Heart right ventricle (tissue), 16 donors: ENCODE results near the gene CDHR1. TPM values are rescaled to one million over a fixed set of nuclear protein-coding genes. Genes with fewer than 3 reads are reported as not detected.

Experiments used
- ATAC-seq, 8 donors: fragments of 200-7000 bp; cut with Tn5 transposase; one replicate each; pipeline ENCODE4 v1.9.1; 2020; ENCODE audit warnings: mild to moderate bottlenecking in 8 of 8, moderate library complexity in 8 of 8, moderate number of reproducible peaks in 1 of 8
- DNase-seq, 2 donors: peaks; one replicate each; pipeline ENCODE4 v3.0.0-alpha.2; 2020
- H3K27ac ChIP-seq, 10 donors: fragments of 200-600 bp; sonication (generic) in 2 of 10; one replicate each; pipeline versions ENCODE4 v1.5.0 to v1.8.0; 2020 to 2022; ENCODE audit warnings: mild to moderate bottlenecking in 3 of 10
- H3K27me3 ChIP-seq, 7 donors: fragments of 200-600 bp; one replicate each; pipeline ENCODE4 v1.8.0; 2021 to 2022; ENCODE audit warnings: mild to moderate bottlenecking in 2 of 7
- H3K36me3 ChIP-seq, 9 donors: fragments of 200-600 bp; sonication (generic) in 1 of 9; one replicate each; pipeline versions ENCODE4 v1.5.0 to v1.8.0; 2020 to 2022; ENCODE audit warnings: mild to moderate bottlenecking in 2 of 9
- H3K4me1 ChIP-seq, 9 donors: fragments of 200-600 bp; sonication (generic) in 1 of 9; one replicate each; pipeline versions ENCODE4 v1.5.0 to v1.8.0; 2020 to 2022; ENCODE audit warnings: mild to moderate bottlenecking in 4 of 9
- H3K4me3 ChIP-seq, 10 donors: fragments of 200-600 bp; sonication (generic) in 2 of 10; one replicate each; pipeline versions ENCODE4 v1.5.0 to v1.8.0; 2020 to 2022; ENCODE audit warnings: mild to moderate bottlenecking in 7 of 10, moderate library complexity in 2 of 10
- H3K9me3 ChIP-seq, 11 donors: fragments of 200-600 bp in 10 of 11; sonication (generic) in 2 of 11; one replicate each; pipeline versions ENCODE4 v1.5.0 to v1.8.0; 2013 to 2022; ENCODE audit warnings: mild to moderate bottlenecking in 2 of 11, control low read depth in 1 of 11, moderate library complexity in 1 of 11
- WGBS, 2 donors: extraction: QIAGEN DNeasy Blood & Tissue Kit; methylation state at CpG; one replicate each; pipeline ENCODE4 v1.1.7; 2013; ENCODE audit warnings: inconsistent platforms in 1 of 2; 5-methylcytosine and 5-hydroxymethylcytosine counted together
- intact Hi-C, 10 donors: fragments of 100-400 bp; cut with DNase I; formaldehyde crosslinking; loops; one replicate each; pipeline versions ENCODE4 v1.11.1 to v1.14.2; 2022
- polyA plus RNA-seq, 2 donors: library from polyadenylated mRNA; stranded (reverse); fragments of 200-250 nt; gene quantifications; one replicate each; pipeline ENCODE4 v1.2.3, GENCODE V29; 2013
- total RNA-seq, 10 donors: library from RNA; stranded (reverse); fragmentation: NEBNext Ultra II Directional in 3 of 10; extraction: Animal tissue kit (Norgen Biotek cat#: 25700) in 3 of 10; gene quantifications; one replicate each; pipeline versions ENCODE4 v1.2.1 to v1.2.4, GENCODE V29; 2021 to 2023
- TF ChIP-seq, protein P1 (sequence below), 9 donors: fragments of 200-600 bp; sonication (generic) in 2 of 9; IDR thresholded peaks; one replicate each; pipeline versions ENCODE4 v1.5.0 to v1.8.0; 2021 to 2022; ENCODE audit warnings: antibody characterized with exemption in 9 of 9, mild to moderate bottlenecking in 5 of 9, moderate library complexity in 1 of 9
- donor health status: Arrhythmogenic right ventricular cardiomyopathy.
- donor health status: ischemic (EF 13 %, LVEDD 7.1; RV severe dilation, severe dysfunction).
- donor health status: healthy with polysubstance abuse.
- donor health status: DM: no; HTN: yes; CAD: no.
- donor health status: DM: no; HTN: no; CAD: no.
- donor health status: ischemic (EF 25% LVEDD 6.9; RV normal size, moderate dysfunction).
- donor health status: ischemic (EF 25% LVEDD 5.7; RV mildly dilated, moderate dysfunction).
- donor health status: healthy.
- donor health status: DM: yes; HTN: yes; CAD: no.
- donor health status: Ischemic cardiomyopathy.
- donor health status: ischemic (EF 35%, LVEDD 5.7; RV mildly dilated, moderate dysfunction).
- donor health status: nonischemic (EF 11% LVEDD 7.7; RV severe dilation, severe dysfunction).
- donor health status: DM: yes; HTN: yes; CAD: no.
- donor health status: PGD.
- donor health status: ischemic (EF 29% LVEDD 5.4; RV normal size, mild dysfunction).
- donor health status: nonischemic (EF 23%, LVEDD 6.1; RV moderate dilation, normal function).

CDHR1 gene
- total and polyA plus RNA-seq, 12 donors, result 0.12 to 1.3 (median 0.39) TPM

DNA sequence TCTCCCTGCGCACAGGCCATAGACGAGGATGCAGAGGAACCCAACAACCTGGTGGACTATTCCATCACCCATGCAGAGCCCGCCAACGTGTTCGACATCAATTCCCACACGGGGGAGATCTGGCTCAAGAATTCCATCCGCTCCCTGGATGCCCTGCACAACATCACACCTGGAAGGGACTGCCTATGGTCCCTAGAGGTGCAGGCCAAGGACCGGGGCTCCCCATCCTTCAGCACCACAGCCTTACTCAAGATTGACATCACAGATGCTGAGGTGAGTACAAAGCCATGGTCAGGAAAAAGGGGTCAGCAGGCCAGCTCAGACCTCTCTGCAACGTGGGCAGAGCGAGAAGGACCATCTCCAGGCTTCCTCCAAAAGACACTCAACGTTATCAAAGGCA, 18.7 kb downstream of the CDHR1 start:
- Histone ChIP-seq H3K36me3 (no peaks in the 10 kb centered on the region), H3K9me3 (no peaks in the 10 kb centered on the region), H3K27me3 (peaks cover 0 to 11% (median 6%) of the 10 kb centered on the region in 7 donors), H3K4me3 (no peak overlapping the region), H3K27ac (no peak overlapping the region), H3K4me1 (no peaks in the 10 kb centered on the region)
- WGBS, 2 donors, result 84 to 86% methylated on average over 11 of the region's 11 CpGs
- intact Hi-C loops, result no loop called here
- no peak for ATAC-seq
- TF ChIP-seq, protein P1, sequence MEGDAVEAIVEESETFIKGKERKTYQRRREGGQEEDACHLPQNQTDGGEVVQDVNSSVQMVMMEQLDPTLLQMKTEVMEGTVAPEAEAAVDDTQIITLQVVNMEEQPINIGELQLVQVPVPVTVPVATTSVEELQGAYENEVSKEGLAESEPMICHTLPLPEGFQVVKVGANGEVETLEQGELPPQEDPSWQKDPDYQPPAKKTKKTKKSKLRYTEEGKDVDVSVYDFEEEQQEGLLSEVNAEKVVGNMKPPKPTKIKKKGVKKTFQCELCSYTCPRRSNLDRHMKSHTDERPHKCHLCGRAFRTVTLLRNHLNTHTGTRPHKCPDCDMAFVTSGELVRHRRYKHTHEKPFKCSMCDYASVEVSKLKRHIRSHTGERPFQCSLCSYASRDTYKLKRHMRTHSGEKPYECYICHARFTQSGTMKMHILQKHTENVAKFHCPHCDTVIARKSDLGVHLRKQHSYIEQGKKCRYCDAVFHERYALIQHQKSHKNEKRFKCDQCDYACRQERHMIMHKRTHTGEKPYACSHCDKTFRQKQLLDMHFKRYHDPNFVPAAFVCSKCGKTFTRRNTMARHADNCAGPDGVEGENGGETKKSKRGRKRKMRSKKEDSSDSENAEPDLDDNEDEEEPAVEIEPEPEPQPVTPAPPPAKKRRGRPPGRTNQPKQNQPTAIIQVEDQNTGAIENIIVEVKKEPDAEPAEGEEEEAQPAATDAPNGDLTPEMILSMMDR (IDR thresholded peaks at IDR 0.05), result no peak
- DNase-seq, result no peak

DNA sequence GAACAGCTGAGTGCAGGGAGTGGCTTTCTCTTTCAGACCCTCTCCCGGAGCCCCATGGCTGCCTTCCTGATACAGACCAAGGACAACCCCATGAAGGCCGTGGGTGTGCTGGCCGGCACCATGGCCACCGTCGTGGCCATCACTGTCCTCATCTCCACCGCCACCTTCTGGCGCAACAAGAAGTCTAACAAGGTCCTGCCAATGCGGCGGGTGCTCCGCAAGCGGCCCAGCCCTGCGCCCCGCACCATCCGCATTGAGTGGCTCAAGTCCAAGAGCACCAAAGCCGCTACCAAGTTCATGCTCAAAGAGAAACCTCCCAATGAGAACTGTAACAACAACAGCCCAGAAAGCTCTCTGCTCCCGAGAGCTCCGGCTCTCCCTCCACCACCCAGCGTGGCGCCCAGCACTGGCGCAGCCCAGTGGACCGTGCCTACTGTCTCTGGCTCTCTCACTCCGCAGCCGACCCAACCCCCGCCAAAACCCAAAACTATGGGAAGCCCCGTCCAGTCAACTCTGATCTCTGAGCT, 19.8 kb downstream of the CDHR1 start:
- no peaks in the 10 kb centered on the region for H3K36me3 ChIP-seq
- DNase-seq (no peak), ATAC-seq (peak in 2 of 8 donors; percentile 23 to 43)
- no peaks in the 10 kb centered on the region for H3K4me1 ChIP-seq
- no peak overlapping the region for H3K4me3 ChIP-seq
- intact Hi-C loops, result no loop called here
- peaks cover 0 to 9% (median 4%) of the 10 kb centered on the region in 7 donors for H3K27me3 ChIP-seq
- TF ChIP-seq, protein P1 (IDR thresholded peaks at IDR 0.05), result no peak
- no peak overlapping the region for H3K27ac ChIP-seq
- no peaks in the 10 kb centered on the region for H3K9me3 ChIP-seq
- WGBS, 2 donors, result 64 to 79% methylated on average over 25 of the region's 25 CpGs

DNA sequence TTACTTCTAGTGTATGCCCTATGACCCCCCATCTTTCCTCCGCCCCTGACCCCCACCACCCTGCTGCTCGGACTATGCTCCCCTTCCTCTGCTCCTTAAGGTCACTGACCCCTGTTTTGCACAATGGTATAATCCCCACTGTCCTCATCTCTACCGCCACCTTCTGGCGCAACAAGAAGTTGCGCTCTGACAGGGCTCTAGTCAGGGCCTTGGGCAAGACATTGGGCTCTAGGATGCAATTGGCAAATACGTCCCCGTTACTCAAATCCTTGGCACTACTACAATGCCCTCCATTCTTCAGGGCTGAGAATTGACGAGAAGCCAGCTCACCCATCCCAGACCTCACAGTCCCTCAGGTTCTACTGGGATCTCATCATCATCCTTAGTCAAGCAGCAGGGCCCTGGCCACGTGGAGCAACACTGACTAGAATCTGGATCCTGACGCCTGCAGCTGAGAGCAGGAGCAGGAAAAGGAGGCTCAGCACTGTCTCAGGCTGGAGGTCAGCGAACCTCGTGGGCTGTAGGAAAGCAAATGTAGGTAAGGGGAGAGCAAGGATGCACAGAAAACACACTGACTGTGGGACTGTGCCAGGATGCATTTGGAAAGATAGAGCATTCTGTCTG, 20.4 kb downstream of the CDHR1 start:
- TF ChIP-seq, protein P1 (IDR thresholded peaks at IDR 0.05), result peak in 7 of 9 donors; percentile 19 to 43 (median 27)
- WGBS, 2 donors, result 49 to 50% methylated on average over 12 of the region's 12 CpGs
- H3K9me3 ChIP-seq, result peaks cover 0 to 3% (median 0%) of the 10 kb centered on the region in 11 donors
- no peak for DNase-seq
- peak in 3 of 8 donors; percentile 20 to 44 (median 31) for ATAC-seq
- no peak overlapping the region for H3K4me3 ChIP-seq
- no peak overlapping the region for H3K27ac ChIP-seq
- H3K36me3 ChIP-seq, result no peaks in the 10 kb centered on the region
- H3K27me3 ChIP-seq, result peaks cover 0 to 9% (median 4%) of the 10 kb centered on the region in 7 donors
- intact Hi-C loops, result no loop called here
- H3K4me1 ChIP-seq, result no peaks in the 10 kb centered on the region

DNA sequence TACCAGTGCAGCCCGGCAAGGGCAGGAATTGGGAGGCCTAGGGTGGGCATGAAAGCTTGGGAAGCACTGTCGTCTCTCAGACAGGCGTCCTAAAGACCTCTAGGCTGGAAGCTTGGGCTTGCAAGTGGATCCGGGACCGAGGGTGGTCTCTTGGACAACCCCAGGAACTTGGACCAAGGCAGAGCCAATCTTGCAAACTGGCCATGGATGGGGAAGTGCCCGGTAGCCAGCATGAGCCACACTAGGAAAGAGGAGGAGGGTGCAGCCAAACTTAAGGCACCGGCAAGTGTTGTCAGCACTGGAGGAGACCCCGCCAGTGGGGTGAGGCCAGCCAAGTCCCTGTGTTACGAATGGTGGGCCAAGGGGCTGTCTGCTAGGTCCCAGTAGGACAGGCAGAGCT, 22.5 kb downstream of the CDHR1 start:
- Histone ChIP-seq H3K4me3 (no peak overlapping the region), H3K9me3 (peaks cover 0 to 5% (median 0%) of the 10 kb centered on the region in 11 donors), H3K36me3 (no peaks in the 10 kb centered on the region), H3K27ac (no peak overlapping the region), H3K4me1 (no peaks in the 10 kb centered on the region), H3K27me3 (peaks cover 0 to 9% (median 2%) of the 10 kb centered on the region in 7 donors)
- intact Hi-C loops, result no loop called here
- ATAC-seq, result no peak
- TF ChIP-seq, protein P1 (IDR thresholded peaks at IDR 0.05), result no peak
- DNase-seq, result no peak
- 85% methylated on average over 9 of the region's 9 CpGs for WGBS, 2 donors
